GM19467 (cell line): Measurements from ENCODE around the gene ARHGEF17.
"Not testable (repeated sequence)": the region's sequence is repeated elsewhere in the genome, so short reads cannot be mapped to it uniquely, and the experiment has no call there.

ENCODE experiments used
- ATAC-seq: cut with Tn5 transposase; IDR thresholded peaks from one replicate; pipeline ENCODE4 v1.9.1; 2021; ENCODE audit warnings: mild to moderate bottlenecking, moderate library complexity; ENCODE audit not compliant: unreplicated experiment

The ARHGEF17 gene

DNA sequence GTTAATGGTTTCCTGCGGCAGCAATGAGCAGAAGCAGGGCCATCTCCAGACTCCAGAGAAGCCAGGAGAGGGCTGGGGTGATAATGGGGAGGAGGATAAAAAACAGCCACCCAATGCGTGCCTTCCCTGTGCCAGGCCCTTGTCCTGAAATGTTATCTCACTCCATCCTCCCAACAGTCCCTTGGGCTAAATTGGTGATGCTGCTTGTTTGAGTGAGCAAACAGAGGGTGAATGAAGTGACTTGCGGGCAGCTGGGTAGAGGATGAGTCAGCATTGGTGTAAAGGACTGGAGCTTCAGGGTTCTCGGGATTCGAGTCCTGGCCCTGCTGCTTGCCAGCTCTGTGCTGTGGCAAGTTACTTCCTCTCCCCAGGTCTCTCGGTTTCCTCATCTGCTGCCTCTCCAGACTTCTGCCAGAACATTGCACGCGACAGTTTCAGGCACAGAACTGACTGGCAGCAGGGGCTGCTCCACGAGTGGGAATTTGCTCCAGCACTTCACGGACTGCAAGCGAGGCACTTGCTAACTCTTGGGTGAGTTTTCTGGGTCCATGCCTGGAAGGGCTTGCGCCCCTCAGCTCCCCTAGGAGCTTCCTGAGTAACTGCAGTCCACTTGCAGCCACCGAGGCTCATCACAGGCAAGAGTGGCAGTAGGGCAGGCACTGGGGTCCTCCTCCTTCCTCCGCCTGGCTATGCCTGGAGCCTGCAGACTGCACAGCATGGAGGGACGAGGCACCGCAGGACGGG, 36.0 kb upstream of the ARHGEF17 start, which contains the start of gene P2RY6:
P2RY6 (plus strand) TSS at position 403 of the 744 bp plus-strand sequence. CDS start 24,181 bp downstream, outside the sequence.
- ATAC-seq: no peak

DNA sequence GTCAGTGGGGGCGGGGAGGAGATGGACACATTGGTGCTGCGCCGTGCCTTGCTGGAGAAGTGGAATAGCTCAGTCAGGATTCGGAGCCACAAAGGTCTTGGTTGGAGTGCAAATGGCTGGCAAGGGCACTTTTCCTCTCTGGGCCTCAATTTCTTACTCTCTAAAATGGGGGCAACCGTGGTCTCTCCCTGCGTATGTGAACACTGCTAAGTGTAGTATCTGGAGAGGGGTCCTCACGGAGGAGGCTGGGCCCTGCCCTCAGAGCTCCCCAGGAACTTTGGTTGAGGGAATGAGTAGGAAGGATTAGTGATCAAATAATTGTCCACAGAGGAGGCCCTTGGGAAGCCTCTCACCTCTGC, 35.4 kb upstream of the ARHGEF17 start:
- ATAC-seq: no peak

DNA sequence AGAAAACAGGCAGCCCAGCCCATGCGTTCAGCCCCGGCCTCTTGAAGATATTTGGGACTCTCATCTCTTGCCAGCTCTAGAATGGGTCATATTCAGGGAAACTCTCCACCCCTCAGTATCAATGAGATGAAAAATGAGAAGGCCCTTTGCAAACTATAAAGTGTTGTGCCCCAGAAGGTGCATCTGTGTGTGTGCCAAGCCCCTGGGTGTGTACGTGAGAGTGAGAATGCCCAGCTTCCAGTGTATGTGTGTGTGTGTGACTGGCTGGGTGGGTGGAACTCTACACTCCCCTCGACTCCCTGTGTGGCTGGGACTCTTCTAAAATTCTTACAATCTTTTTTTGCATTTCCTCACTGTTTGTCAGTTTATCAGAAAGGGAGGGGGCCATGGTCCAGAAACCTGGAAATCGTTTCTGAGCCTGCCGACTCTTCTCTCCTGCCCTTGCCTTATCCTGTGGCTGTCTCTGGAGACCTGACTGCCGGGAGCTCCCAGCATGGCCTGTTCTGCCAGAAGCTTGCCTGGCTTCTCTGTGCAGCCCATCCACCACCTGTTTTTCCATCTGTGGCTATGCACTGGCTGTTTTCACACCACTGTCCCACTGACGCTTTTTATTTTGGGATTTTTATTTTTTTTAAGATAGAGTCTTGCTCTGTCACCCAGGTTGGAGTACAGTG, 34.7 kb upstream of the ARHGEF17 start:
- ATAC-seq: no peak

DNA sequence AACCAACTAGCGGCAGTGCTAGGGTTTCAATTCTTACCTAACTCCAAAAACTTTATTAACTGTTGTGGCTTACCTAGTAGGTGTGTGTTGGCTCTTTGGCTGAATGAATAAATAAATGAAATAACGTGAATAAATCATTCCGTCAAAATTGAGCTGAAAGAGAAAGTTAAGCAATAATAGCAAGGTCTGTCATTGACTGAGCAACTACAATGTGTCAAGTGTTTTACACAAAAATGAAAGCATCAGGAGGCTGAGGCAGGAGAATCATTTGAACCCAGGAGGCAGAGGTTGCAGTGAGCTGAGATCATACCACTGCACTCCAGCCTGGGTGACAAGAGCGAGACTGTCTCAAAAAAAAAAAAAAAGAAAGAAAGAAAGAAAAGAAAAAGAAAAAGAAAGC, 33.9 kb upstream of the ARHGEF17 start:
- not testable (repeated sequence) for ATAC-seq

DNA sequence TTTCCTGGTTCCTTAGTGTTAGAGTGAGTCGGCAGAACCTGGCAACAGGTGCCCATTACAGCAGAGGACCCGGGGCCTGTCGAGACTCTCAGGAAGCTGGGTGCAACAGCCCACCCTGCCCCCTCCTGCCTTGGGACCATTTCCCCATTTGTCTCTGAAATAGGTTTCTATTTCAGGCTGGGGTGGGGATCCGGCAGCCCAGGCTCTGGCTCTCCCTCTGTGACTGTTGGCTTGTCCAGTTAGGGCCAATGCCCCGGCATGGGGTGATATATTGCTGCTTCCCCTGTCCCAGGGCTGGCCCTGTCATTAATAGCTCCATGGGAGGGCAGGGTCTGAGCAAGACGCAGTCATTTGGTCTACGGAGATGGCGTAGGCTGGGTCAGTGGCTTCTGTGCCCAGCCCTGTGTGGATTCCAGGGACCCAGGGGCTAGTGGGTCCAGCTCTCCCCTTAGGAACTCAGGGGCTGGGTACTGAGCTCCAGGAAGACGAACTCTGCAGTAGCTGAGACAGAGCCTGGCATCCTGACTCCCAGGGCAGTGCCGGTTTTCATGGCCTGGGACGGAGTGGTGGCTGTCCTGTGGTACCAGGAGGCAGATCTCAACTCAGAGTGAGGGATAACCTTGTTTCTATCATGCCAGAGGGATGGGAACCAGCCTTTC, 33.2 kb upstream of the ARHGEF17 start:
- ATAC-seq: no peak

DNA sequence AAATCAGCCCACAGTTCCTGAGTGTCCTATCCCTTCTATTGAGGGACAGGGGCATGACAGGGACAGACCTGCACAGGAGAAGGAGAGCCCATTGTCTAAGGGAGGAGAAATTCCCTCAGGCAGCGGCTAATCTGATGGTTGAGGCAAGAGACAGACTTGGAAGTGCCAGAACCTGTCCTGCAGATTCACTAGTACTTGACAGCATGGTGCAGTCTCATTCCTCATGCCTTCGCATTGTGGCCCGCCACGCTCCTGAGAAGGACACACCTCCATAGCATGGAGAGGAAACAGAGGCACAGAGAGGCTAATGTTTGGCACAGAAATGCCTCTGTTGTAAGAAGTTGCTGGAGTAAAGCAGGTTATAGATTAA, 32.7 kb upstream of the ARHGEF17 start:
- ATAC-seq: no peak

DNA sequence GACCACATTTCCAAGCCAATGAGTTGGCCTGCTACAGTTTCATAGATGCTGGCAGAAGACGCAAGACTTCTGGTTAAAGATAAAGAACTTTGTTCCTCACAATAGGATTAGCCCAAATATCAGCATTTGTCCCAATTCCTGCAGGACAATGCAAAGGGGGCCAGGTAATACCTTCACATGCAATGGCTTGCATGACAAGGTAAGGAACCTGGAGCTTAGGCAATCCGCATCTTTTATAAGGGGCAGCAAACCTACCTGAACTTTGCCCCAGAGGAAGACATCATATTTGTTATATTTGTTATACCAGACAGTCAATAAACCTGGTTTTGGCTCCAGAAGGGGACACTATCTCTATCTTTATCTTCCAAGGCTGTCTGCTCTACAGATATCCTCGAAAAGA, 30.6 kb upstream of the ARHGEF17 start:
- ATAC-seq: no peak

DNA sequence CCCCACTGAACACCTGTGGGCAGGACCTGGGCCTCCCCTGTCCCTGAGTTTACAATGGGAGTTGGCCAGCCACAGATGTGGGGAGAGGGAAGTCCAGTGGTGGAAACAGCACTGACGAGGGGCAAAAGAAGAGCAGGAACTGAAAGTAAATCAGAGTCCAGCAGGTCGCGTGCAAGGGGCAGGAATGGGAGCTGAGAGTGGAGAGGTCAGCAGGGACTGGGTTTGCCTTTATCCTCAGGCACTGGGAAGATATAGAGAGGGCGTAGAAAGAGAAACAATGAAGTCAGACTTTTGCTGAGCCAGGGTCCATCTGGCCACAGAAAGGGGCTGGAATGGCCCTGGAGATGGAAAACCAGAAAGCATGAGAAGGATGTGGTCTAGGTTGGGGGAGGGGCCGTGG, 27.4 kb upstream of the ARHGEF17 start:
- ATAC-seq: no peak

DNA sequence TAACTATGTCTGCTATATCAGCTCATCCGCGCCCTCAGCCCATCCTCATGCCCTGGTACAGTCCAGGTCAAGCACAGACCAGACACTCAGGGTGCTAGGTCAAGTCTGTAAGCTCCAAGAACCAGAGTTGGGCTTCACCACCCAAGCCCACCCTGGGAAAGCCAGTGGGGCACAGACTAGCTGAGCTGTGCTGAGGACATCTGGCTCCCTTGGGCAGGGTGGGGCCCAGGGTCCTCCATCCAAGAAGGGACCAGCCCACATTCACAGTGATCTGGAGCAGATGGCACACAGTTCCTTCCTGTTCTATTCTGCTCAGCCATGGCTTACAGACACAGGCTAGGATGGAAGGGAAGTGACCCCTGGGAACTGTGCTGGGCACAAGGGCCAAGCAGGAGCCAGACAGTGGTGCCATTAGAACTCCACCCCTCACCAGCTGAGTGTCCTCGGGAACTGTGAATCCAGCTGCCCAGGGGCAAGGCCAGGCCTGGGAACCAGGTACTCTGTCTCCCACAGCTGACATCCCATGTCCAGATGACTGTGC, 26.8 kb upstream of the ARHGEF17 start:
- ATAC-seq: no peak

DNA sequence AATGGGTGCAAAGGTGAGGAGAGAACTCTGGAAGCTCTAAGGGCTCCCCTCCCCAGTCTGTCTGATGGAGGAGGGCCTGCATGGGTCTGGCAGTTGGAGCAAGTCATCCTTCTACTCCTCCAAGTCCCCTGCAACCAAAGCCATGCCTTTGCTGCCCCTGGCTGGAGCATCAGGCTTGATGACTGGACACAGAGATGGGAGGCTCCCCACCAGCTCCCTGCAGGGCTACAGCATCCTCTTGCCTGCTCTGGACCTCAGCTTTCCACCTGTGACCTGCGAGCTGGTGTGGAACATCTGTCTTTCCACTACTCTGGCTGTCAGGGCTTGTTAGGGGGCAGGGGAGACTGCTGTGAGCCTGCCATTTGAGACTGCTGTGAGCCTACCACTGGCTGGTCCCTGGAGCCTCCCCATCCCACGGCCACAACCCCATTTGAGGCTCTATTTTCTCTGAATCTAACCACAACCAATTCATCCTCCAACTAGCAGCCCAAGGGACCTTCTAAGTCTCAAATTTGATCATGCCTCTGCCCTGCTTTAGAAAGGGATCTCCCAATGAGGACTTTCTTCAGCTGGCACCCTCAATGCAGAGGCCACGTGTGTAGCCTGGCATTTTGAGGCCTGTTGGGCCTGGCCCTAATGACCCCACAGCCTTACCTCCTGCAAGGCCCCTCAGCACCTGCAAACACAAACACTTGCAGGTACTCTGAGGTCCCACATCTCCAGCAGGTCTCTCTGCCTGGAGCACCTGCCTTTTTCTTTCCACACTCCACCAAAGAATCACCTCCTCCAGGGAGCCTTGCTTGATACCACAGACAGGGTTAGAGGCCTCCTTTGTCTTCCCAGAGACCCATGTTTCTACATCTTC, 26.0 kb upstream of the ARHGEF17 start:
- no peak for ATAC-seq

DNA sequence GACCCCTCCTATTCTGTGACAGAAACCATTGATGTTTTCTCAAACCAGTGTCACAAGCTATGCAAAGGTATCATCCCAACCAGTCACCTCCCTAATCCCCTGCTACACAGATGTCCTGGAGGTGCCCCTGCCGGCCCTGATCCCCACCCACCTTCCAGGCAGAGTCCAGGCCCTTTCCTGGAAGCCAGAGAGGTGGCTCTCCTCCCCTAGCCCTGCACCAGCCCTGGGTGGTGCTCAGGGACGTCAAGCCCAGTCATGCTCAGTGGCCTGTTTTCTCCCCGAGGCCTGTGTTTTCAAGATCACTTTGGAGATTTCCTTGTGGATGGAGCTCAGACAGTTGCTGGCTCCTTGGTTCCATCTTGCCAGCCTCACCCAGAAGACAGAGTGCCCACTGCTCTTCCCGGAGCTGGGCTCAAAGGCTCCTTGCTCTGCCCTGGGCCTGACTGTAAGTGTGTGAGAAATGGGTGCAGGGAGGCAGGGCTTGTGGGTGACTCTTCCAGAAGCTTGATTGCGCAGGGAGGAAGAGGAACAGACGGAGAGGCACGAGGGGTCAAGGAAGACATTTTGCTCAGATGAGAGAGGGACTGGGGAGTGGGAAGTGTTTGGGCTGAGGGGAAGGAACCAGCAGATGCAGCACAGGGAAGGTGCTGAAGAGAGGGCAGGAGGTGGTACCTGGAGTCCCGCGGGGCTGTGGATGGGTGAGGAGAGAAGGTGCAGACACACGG, 24.6 kb upstream of the ARHGEF17 start:
- ATAC-seq: no peak

DNA sequence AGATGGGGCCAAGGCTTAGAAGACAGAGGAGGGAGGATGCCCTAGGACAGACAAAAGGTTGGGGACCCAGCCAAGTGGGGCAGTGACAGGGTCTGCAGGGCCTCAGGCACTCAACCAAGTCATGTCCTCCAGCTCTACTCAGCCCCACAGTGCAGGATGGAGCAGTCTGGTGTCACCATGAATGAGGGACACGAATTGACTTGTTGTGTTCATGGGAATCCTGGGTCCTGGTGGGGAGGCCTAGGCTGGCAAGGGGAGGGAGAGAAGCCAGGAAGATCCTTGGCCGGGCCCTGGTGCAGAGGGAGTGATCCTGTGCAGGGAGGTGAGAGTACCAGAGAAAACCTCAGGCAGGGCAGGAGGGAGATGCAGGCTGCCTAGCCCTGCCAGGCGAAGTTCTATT, 24.0 kb upstream of the ARHGEF17 start:
- ATAC-seq: no peak

DNA sequence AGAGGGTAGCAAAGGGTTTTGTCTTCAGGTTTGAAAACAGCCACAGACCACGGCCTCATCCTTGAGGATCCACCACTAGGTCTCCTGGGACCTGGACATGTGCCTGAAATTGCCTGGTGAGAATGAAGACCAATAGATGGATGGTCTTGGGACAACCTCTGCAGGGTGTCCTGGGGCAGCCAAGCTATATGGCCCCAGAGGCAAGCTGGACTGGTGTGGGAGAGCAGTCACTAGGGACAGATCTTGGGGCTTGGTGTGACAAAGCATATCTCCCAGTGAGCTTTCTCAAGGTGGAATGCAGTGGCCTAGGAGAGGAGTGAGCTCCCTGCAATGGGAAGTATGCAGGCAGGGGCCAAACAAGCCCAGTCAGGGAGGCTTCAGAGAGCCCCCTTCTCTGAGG, 22.4 kb upstream of the ARHGEF17 start:
- ATAC-seq: no peak

DNA sequence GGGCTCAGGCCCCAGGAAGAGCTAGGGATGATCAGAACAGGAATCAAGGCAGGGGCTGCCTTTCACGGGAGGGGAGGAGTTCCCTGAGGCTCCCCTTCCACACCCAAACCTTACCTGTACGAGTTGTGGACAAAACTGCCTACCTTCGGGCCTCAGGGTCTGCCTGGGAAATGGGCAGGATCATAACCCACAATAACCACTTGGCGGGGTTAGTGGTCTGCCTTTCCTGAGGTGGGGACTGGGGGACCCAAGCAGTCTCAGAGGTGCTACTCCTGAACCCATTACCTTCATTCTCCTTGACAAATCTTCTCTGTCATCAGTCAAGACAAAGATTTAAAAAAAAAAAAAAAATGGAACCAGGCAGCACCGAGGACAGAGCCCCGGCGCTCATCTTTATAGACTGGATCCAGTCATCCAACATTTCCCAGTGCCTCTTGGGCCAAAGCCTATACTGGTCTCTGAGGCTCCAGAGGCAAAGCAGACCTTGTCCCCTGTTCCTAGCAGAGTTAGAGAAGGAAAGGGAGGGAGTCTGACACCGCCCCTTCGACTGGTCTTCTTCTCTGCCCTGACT, 21.8 kb upstream of the ARHGEF17 start:
- no peak for ATAC-seq

DNA sequence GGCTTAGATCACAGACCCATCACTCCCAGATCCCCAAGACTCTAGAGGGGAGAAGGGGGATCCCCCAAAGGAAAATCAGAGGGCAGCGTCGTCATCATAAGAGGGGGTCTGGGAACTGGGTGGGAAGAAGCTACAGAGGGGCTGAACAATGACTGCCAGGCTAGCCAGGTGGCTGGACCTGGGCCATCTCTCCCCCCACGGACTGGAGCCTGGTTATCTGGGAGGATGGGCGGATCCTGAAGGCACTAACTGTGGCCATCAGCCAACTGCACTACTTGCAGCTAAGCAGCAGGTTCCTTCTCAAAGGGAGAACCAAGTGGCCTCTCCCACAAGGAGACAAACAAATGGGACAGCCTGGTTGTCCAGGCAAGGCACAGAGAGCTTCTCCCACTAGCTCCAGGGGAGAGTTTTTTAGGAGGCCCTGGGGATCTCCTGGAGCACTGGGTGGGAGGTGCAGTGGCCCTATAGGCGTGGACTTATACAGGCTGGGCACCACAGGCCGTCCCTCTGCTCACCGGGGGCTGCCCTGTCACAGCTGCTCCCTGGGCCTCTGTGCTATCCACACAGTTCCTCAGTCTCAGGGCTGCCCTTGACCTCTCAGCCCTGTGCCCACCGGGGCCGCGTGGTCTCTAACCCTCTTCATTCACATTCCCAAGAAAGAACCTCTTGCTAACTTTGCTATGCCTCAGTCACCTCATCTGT, 20.5 kb upstream of the ARHGEF17 start:
- no peak for ATAC-seq

DNA sequence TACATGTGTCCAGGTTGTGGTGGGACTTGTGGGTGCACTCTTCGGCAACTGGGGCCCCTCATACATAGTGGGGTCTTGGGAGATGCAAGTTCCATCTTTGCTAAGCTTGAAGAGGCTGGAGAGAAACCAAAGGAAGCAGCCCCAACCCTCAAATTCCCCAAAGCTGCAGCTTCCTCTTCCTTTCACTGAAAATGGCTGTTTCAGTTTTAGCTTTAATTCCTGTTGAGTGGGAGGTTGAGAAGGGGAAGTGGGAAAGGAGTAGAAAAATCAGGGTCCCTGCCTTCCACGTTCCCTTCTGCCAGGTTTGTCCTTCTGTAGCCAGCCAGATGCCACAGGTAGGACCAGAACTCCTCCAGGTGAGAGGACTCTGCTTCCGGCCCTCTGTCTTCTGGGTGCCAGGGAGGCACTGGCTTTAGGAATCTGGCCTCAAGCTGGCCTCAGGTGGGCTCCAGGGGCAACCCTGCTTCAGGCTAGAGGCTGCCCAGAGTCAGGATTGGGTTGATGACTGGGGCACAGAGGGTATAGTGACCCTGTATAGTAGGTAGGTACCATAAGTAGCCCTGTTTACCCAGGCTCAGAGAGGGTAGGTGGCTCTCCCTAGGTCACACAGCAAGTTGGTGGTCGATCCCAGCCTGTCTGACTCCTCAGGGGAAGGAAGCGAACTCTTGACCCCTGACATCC, 19.7 kb upstream of the ARHGEF17 start:
- no peak for ATAC-seq

DNA sequence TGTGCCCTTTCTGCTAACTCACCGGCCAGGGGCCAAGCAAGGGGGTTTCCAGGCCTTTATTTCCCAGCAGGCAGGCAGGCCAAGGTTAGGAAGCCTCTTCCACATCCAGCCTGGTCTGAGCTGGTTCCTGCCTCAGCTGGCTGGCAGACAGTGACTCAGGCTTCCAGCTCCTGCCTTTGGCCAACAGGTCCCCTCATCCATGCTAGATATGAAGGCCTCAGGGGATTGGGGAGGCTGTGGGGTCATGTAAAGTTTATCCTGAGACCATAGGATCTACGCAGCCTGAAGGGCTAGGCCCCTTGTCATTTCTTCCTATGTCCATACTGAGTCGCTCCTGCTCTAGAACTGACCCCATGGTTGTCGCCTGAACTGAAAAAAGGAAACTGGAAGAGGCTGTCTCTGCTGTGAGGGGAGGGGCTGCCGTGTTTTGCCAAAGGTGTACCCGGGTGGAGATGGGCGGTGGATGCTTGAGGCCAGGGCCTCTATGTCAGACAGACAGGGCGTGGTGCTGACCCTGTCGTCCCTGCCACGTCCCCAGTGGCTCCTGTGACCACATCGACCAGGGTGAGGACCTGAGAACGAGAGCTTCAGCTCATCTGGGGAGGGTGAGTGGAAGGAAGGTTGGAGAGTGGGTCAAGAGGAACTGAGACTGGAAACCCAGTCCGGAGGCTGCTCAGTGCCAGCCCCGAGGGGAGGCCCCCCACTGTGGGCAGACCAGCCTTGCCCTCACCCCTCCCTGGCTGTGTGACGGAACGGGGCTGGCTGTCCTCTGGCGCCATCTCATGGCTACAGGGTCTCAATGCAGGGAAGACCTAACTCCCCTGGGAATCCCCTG, 19.0 kb upstream of the ARHGEF17 start:
- peak; percentile 71 for ATAC-seq

DNA sequence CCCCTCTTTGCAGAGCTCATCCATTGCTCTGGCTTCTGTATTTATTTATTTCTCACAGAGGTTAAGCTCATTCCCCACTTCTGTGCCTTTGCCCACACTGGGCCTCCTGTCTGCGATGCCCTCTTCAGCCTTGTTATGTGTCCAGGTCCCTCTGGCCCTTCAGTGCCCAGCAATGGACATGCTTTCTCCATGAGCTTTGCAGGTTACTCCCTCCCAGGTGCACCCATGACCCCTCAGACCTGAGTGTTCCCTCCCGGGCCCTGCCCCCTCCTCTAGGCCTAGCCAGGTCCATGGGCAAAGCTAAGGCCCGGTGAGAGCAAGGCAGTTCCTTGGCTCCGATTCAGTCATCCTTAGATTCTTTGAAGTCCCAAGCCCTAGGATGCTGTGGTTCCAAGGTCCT, 17.5 kb upstream of the ARHGEF17 start:
- ATAC-seq: no peak
